Measurements from ENCODE around the gene NMNAT2. TPM values are rescaled to one million over a fixed set of nuclear protein-coding genes. Genes with fewer than 3 reads are reported as not detected.
"Not testable (repeated sequence)": the region's sequence is repeated elsewhere in the genome, so short reads cannot be mapped to it uniquely, and the experiment has no call there.

Gene NMNAT2
- total RNA-seq, 2 donors from 2014 or later: not detected

- H3K36me3 Mint-ChIP-seq (ENCODE audit: insufficient read depth in 2 of 2): no peaks in the 10 kb centered on the region
- no peaks in the 10 kb centered on the region for H3K9me3 Mint-ChIP-seq
- DNase-seq (no peak), ATAC-seq (replicated peaks in 1 of 2) (no peak)
- no peaks in the 10 kb centered on the region for H3K4me1 Mint-ChIP-seq (ENCODE audit: low read depth)
- H3K27me3 Mint-ChIP-seq (ENCODE audit: low read depth): no peaks in the 10 kb centered on the region
- no peak overlapping the region for H3K4me3 Mint-ChIP-seq
- H3K27ac Mint-ChIP-seq: no peak overlapping the region
Measured at GRCh38 chr1:183245357-183245756, 172.8 kb downstream of the NMNAT2 start.

GRCh38 chr1:183244466-183244865 is 173.7 kb downstream of the NMNAT2 start:
- no peak overlapping the region for H3K27ac Mint-ChIP-seq

GRCh38 chr1:183243161-183244050 is 174.8 kb downstream of the NMNAT2 start:
- Mint-ChIP-seq H3K4me3 (no peak overlapping the region), H3K4me1 (ENCODE audit: low read depth) (no peaks in the 10 kb centered on the region), H3K36me3 (ENCODE audit: insufficient read depth in 2 of 2) (no peaks in the 10 kb centered on the region), H3K9me3 (no peaks in the 10 kb centered on the region), H3K27me3 (ENCODE audit: low read depth) (no peaks in the 10 kb centered on the region), H3K27ac (no peak overlapping the region)
- ATAC-seq (replicated peaks in 1 of 2): no peak
- DNase-seq: no peak

More at GRCh38 chr1:183244466-183244865, 173.7 kb downstream of the NMNAT2 start:
- Mint-ChIP-seq H3K4me3 (no peak overlapping the region), H3K4me1 (ENCODE audit: low read depth) (no peaks in the 10 kb centered on the region), H3K36me3 (ENCODE audit: insufficient read depth in 2 of 2) (no peaks in the 10 kb centered on the region), H3K9me3 (no peaks in the 10 kb centered on the region), H3K27me3 (ENCODE audit: low read depth) (no peaks in the 10 kb centered on the region)
- no peak for DNase-seq
- no peak for ATAC-seq (replicated peaks in 1 of 2)

- H3K27me3 Mint-ChIP-seq (ENCODE audit: low read depth): no peaks in the 10 kb centered on the region
- no peaks in the 10 kb centered on the region for H3K4me1 Mint-ChIP-seq (ENCODE audit: low read depth)
- H3K27ac Mint-ChIP-seq: no peak overlapping the region
- H3K9me3 Mint-ChIP-seq: no peaks in the 10 kb centered on the region
- no peak for ATAC-seq (replicated peaks in 1 of 2)
- no peaks in the 10 kb centered on the region for H3K36me3 Mint-ChIP-seq (ENCODE audit: insufficient read depth in 2 of 2)
- DNase-seq: no peak
- H3K4me3 Mint-ChIP-seq: no peak overlapping the region
Measured at GRCh38 chr1:183242556-183242955, 175.6 kb downstream of the NMNAT2 start.

- no peaks in the 10 kb centered on the region for H3K9me3 Mint-ChIP-seq
- H3K36me3 Mint-ChIP-seq (ENCODE audit: insufficient read depth in 2 of 2): no peaks in the 10 kb centered on the region
- no peak for DNase-seq
- no peak overlapping the region for H3K27ac Mint-ChIP-seq
- H3K4me3 Mint-ChIP-seq: no peak overlapping the region
- no peak for ATAC-seq (replicated peaks in 1 of 2)
- no peaks in the 10 kb centered on the region for H3K27me3 Mint-ChIP-seq (ENCODE audit: low read depth)
- H3K4me1 Mint-ChIP-seq (ENCODE audit: low read depth): no peaks in the 10 kb centered on the region
Measured at GRCh38 chr1:183241471-183241870, 176.7 kb downstream of the NMNAT2 start.

GRCh38 chr1:183240853-183241252 is 177.3 kb downstream of the NMNAT2 start:
- not testable (repeated sequence) for H3K4me3 Mint-ChIP-seq; ATAC-seq (replicated peaks in 1 of 2); DNase-seq; H3K27me3 Mint-ChIP-seq (ENCODE audit: low read depth); H3K9me3 Mint-ChIP-seq; H3K27ac Mint-ChIP-seq; H3K4me1 Mint-ChIP-seq (ENCODE audit: low read depth); H3K36me3 Mint-ChIP-seq (ENCODE audit: insufficient read depth in 2 of 2)

- no peaks in the 10 kb centered on the region for H3K36me3 Mint-ChIP-seq (ENCODE audit: insufficient read depth in 2 of 2)
- no peak overlapping the region for H3K4me3 Mint-ChIP-seq
- H3K27me3 Mint-ChIP-seq (ENCODE audit: low read depth): no peaks in the 10 kb centered on the region
- no peaks in the 10 kb centered on the region for H3K9me3 Mint-ChIP-seq
- ATAC-seq (replicated peaks in 1 of 2) (no peak), DNase-seq (no peak)
- H3K27ac Mint-ChIP-seq: no peak overlapping the region
- H3K4me1 Mint-ChIP-seq (ENCODE audit: low read depth): no peaks in the 10 kb centered on the region
Measured at GRCh38 chr1:183240526-183240825, 177.7 kb downstream of the NMNAT2 start.

- Mint-ChIP-seq H3K36me3 (ENCODE audit: insufficient read depth in 2 of 2) (no peaks in the 10 kb centered on the region), H3K9me3 (no peaks in the 10 kb centered on the region), H3K4me1 (ENCODE audit: low read depth) (no peaks in the 10 kb centered on the region), H3K27me3 (ENCODE audit: low read depth) (no peaks in the 10 kb centered on the region), H3K4me3 (no peak overlapping the region), H3K27ac (no peak overlapping the region)
- DNase-seq: no peak
- no peak for ATAC-seq (replicated peaks in 1 of 2)
Measured at GRCh38 chr1:183239793-183240525, 178.2 kb downstream of the NMNAT2 start.

GRCh38 chr1:183239220-183239742 is 178.9 kb downstream of the NMNAT2 start:
- no peak for DNase-seq
- ATAC-seq (replicated peaks in 1 of 2): no peak
- no peaks in the 10 kb centered on the region for H3K4me1 Mint-ChIP-seq (ENCODE audit: low read depth)
- H3K36me3 Mint-ChIP-seq (ENCODE audit: insufficient read depth in 2 of 2): no peaks in the 10 kb centered on the region
- no peak overlapping the region for H3K27ac Mint-ChIP-seq
- no peaks in the 10 kb centered on the region for H3K9me3 Mint-ChIP-seq
- no peak overlapping the region for H3K4me3 Mint-ChIP-seq
- H3K27me3 Mint-ChIP-seq (ENCODE audit: low read depth): no peaks in the 10 kb centered on the region

GRCh38 chr1:183238071-183238470 is 180.1 kb downstream of the NMNAT2 start:
- H3K9me3 Mint-ChIP-seq: no peaks in the 10 kb centered on the region
- ATAC-seq (replicated peaks in 1 of 2) (no peak), DNase-seq (no peak)
- no peaks in the 10 kb centered on the region for H3K4me1 Mint-ChIP-seq (ENCODE audit: low read depth)
- no peaks in the 10 kb centered on the region for H3K36me3 Mint-ChIP-seq (ENCODE audit: insufficient read depth in 2 of 2)
- H3K27me3 Mint-ChIP-seq (ENCODE audit: low read depth): no peaks in the 10 kb centered on the region
- H3K4me3 Mint-ChIP-seq: no peak overlapping the region
- no peak overlapping the region for H3K27ac Mint-ChIP-seq

- no peaks in the 10 kb centered on the region for H3K36me3 Mint-ChIP-seq (ENCODE audit: insufficient read depth in 2 of 2)
- no peaks in the 10 kb centered on the region for H3K27me3 Mint-ChIP-seq (ENCODE audit: low read depth)
- ATAC-seq (replicated peaks in 1 of 2): no peak
- no peaks in the 10 kb centered on the region for H3K4me1 Mint-ChIP-seq (ENCODE audit: low read depth)
- H3K9me3 Mint-ChIP-seq: no peaks in the 10 kb centered on the region
- H3K27ac Mint-ChIP-seq: no peak overlapping the region
- DNase-seq: no peak
- H3K4me3 Mint-ChIP-seq: no peak overlapping the region
Measured at GRCh38 chr1:183237046-183237445, 181.1 kb downstream of the NMNAT2 start.

- ATAC-seq (replicated peaks in 1 of 2) (no peak), DNase-seq (no peak)
- Mint-ChIP-seq H3K9me3 (no peaks in the 10 kb centered on the region), H3K27ac (no peak overlapping the region), H3K4me1 (ENCODE audit: low read depth) (no peaks in the 10 kb centered on the region), H3K27me3 (ENCODE audit: low read depth) (no peaks in the 10 kb centered on the region), H3K36me3 (ENCODE audit: insufficient read depth in 2 of 2) (no peaks in the 10 kb centered on the region), H3K4me3 (no peak overlapping the region)
Measured at GRCh38 chr1:183236158-183236725, 181.9 kb downstream of the NMNAT2 start.

GRCh38 chr1:183235503-183235902 is 182.7 kb downstream of the NMNAT2 start:
- no peak overlapping the region for H3K4me3 Mint-ChIP-seq
- no peaks in the 10 kb centered on the region for H3K9me3 Mint-ChIP-seq
- no peak overlapping the region for H3K27ac Mint-ChIP-seq
- H3K27me3 Mint-ChIP-seq (ENCODE audit: low read depth): no peaks in the 10 kb centered on the region
- ATAC-seq (replicated peaks in 1 of 2) (no peak), DNase-seq (no peak)
- H3K4me1 Mint-ChIP-seq (ENCODE audit: low read depth): no peaks in the 10 kb centered on the region
- no peaks in the 10 kb centered on the region for H3K36me3 Mint-ChIP-seq (ENCODE audit: insufficient read depth in 2 of 2)
